NCI-H2029 (cell line): ENCODE results near the gene TRAM2.

Experiments
- DNase-seq: peaks from one replicate; lab custom pipeline; 2025; lab: John Stamatoyannopoulos, UW

TRAM2 gene

GRCh38 chr6:52507557-52508260 lies 69.2 kb downstream of the TRAM2 start:
- no peak for DNase-seq

DNA sequence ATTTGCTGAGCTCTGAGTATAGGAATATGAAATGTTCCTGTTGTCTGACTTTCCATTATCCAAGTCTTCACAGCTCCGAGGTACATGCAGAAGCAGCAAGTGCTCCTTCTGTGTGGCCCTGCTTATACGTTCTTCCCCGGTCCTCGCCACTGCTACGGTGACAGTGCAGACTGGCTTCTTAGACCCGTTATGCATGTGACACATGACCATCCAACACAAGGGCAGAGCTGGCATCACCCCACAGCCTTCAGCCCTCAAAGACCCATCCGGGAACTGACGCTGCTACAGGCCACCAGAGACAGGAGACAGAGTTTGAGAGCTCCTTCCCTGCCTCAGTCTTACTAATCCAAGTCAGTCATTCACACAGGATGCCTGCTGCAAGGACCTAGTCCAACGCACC lies 70.4 kb downstream of the TRAM2 start:
- no peak for DNase-seq

DNA sequence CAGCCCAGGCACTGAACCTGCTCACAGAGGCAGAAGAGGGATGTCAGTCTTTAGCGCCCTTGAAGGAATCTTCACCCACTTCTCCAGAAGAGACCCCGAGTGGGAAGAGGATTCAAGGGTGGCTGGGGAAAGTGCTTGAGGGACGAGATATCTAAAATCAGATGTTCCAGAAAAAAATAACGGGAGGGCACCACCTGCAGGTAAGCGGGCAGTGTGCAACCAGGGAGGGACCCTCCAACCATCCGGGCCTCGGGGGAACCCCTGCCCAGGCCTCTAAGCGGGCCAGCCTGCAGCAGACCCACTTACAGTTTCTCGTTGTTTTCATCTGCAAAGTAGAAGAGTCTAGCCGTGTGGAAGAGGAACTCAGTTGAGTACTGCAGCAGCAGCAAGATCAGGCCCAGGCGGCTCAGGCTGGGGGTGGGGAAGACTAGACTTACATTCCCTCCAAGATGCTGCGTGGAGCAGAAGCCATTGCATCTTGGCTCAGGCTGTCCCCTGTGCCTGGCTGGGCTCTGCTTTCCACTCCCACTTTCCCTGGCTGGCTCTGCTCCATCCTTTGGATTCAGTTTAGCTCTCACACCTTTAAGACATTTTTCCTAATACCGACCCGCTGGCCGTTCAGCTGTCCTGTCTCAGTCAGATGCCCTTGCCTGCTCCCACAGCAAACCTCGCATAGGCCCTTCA lies 71.0 kb downstream of the TRAM2 start:
- no peak for DNase-seq

- no peak for DNase-seq
Measured at GRCh38 chr6:52504782-52505136, 72.1 kb downstream of the TRAM2 start.

DNA sequence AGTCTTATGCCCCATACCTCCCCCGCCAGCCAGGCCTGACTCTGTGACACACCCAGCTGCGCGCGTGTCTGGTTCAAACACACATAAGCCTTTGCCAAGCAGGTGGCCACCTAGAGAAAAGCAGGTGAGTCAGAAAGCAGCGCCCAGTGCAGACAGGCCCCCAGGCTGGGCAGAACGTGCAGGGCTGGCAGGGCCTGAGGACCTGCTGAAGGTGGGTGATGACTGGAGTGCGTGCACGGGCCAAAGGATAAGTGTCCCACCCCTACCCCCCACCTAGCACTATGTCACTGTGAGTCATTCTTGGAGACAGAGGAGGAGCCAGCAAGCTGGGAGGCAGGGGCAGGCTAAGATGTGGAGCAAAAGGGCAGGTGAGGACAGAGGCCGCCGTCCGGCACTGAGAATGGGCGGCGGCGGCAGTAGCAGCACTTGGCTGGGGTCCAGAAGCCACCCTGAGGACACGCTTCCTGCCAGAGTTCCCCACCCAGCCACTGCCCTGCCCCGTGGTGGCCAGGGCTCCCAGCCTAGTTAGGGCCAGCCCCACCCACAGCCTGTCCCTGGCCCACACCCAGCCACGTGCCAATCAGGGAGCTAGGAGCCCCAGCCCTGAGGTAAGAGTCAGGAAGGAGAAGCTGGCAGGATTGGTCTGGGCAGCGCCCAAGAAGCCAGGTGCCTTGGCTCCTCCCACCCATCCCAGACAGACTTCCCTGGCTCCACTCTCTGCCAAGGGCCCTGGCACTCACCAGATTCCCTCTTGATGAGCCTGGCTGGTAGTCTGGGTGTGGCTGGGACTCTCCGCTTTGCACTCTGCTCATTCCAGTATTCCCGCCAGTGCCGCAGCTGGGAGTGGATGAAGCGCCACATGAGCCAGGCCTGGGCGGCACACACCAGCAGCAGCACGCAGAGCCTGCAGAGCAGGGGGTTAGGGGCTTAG lies 72.7 kb downstream of the TRAM2 start:
- peak; percentile 96 for DNase-seq

DNA sequence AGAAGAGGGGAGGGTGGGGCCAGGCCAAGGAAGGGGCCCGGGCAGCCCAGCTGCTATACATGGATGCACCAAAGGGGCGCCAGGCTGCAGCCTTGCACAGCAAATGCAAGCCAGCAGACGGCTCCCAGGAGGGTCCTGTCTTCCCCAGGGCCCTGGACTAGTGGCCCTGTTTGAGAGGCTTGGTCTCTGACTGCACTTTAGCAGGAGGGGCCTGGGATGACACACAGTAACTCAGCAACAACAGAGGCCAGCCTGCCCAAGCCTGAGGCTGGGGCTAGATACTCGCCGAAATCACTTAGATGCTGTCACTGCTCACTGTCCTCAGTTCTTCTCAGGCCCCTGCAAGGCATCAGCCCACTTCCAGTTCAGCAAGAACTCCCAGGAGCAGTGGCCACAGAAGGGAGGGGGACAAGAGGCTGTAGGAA lies 73.5 kb downstream of the TRAM2 start:
- no peak for DNase-seq

DNA sequence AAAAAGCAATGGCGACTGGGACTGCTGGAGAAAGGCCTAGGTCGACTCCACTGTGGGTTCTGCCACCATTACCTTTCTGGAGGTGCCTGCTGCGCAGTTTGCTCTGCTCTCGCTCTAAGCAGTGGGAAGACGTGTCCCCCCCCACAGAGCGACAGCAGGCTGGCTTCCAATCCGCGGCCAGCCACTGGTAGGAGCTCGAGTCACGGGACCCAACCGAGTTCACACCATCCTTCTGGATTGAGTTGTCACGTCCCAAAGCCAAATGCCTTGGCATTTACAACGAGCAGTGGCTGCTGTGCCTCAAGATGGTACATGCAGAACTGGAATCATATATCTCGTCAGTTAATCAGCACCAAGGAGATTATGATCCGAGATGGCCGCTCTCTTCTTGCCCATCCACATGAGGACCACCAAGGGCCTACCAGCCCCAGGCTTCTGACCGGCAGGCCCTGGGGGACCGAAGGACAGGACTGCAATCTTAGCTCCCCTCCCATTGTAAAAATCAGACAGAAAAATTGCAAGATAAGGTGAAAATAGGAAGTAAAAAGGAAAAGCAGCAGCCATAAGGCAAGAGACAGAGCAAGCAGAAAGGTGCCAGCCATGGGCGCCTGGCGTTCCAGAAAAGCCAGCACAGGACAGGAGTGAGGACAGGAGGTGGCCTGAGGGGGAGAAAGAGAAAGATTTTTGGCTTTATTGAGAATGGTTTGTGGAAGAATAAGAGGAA lies 74.4 kb downstream of the TRAM2 start:
- DNase-seq, result no peak

DNA sequence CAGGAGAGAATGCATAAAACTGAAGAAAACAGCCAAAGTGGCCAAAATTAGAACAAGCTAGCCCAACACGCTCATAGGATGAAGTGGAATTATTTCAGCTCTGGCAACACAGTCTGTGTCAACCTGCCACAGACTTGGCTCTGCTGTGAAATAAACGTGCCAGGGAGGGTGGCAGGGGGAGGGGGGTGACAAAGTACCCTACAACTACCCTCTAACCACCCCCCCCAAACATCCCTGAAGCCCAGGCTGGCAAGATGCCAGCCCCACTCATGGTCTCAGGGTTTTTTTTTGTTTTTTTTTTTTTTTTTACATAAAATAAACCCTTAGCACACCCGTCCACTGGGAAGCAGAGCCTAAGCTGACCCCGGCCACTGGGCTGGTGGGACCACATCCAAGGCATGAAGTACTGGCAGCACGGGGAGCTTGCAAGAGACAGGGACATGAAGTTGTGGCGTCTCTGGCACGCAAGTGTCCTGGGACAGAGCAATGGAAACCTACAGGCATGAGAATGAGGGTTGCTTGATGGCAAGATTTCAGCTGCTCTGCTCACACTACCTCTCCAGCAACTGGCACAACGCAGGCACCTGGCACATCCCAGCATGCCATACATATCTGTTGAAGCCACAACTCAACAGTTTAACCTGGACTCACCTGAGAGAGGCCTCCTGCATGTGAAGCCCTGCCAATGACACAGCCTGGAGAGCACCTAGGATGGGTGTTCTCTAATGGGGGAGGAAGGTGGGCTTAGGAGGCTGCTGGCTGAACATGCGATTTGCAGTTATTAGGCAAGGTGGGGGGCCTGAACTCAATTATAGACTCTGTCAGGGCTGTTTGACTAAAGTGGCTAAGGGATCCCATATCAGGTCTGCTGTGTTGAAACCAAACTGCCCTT lies 76.4 kb downstream of the TRAM2 start:
- DNase-seq, result no peak

- DNase-seq, result no peak
Measured at GRCh38 chr6:52499681-52500236, 77.1 kb downstream of the TRAM2 start.

GRCh38 chr6:52499026-52499425 lies 77.8 kb downstream of the TRAM2 start:
- no peak for DNase-seq

DNA sequence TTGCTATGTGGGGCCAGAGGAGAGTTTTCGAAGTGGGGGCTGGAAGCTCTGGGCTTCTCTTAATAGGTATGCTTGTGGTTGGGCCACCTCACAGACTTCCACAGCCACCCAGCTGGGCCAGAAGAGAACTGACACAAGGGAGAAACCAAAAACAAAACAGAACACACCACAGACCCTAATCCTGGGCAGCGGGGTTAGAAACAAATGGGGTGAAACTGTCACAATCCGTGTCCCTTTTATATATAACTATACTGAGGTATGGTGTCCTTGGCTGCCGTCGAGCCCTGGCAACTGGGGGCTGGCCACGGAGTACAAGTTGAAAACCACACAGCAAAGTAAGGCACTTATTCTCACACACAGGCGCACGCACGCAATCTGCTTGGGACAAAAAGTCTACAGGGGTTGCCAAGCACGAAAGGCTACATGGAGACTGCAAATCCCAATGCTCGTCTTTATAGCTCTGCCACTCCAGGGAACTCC lies 78.3 kb downstream of the TRAM2 start:
- no peak for DNase-seq

DNA sequence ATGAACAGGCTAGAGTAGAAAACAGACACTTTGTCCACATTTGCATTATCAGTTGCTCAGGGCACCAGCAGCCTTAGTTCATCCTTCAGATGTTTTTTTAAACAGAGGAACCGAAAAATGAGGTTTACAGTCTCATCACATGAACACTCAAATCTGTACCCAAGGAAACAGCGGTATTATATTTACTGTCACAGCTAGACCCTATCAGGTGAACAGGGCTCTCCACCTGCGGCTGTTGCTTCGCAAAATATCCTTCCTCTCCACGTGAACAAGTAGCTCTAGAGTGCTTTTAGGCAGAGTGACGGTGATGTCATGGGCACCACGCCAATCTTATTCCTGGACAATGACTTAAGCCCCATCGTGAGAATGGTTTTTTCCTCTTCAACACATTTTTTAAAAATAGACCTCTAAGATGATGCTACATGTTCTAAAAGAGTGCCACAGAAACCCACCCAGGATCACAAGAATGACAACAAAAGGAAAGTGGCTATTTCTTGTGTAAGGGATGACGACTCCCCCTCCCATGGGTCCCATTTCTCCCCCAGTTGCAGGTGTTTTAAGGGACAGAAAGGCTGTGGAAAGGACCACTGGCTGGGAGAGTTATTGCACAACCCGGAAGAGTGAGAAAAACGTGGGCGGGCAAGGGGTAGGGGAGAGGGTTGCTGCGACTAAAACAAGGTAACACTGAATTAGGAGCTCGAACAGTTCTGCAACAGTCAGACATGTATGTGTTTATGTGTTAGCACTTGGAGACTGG lies 79.0 kb downstream of the TRAM2 start:
- DNase-seq, result peak; percentile 91

- DNase-seq, result no peak
Measured at GRCh38 chr6:52496631-52497030, 80.2 kb downstream of the TRAM2 start.

DNA sequence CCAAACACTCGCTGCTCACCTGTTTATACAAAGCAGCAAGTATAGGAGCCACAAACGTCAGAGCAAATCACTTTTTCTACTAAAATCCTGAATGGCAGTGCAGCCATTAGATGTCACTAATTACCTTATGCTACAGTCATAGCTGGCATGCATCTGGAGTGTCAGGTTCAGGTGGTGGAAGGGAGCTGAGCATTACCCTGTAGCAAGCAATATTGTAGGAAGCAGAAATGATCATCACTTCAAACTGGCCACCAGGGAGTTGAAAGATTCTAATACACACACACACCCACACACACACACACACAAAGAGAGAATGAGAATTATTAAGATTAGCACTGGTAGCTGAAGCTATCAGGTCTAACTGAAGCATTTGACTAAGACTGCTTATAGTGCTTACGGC lies 80.9 kb downstream of the TRAM2 start:
- no peak for DNase-seq

DNA sequence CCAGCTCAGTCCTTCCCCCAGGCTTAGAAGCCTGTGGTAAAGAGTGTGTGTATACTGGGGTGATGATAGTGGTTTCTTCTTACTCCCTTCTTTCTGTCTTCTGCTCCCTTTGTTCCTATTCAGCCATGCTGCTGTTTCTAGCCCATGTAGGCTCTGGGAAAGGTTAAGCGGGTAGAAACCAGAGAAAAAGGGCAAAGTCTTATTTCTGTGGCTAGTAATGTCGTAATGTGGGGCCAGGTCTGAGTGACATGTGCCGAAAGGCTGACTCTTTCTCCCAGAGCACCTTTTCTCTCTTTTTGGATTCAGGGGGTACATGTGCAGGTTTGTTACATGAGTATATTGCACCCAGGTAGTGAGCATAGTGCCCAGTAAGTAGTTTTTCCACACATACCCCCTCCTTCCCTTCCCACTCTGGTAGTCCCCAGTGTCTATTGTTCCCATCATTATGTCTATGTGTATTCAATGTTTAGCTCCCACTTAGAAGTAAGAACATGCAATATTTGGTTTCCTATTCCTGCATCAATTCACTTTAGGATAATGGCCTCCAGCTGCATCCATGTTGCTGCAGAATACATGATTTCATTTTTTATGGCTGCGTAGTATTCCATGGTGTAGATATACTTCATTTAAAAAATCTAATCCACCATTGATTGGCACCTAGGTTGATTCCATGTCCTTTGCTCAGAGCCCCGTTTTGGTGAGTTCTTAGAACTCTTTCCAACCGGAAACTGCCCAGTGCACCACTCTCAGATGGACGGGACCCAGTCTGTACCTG lies 82.4 kb downstream of the TRAM2 start:
- no peak for DNase-seq

DNA sequence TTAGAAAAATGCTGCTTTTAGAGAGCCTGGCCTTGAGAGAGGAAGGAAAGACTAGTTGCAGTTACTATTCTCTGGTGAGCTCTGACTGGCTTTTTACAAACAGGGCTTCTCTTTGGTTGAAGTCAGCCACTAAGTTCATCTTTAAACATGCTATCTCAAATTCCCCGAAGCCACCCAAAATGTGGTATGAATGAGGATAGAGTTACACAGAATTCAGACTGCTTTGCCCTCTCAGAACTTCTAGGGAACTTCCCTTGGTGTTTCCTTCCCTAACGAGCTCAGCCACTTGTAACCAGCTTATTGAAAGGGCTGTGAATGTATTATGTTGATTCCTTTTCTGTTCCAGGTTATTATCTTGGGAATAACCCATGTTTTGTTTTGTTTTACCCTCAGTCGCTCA lies 83.2 kb downstream of the TRAM2 start:
- no peak for DNase-seq

GRCh38 chr6:52491203-52492069 lies 85.4 kb downstream of the TRAM2 start:
- no peak for DNase-seq

- DNase-seq, result no peak
Measured at GRCh38 chr6:52489881-52490280, 87.0 kb downstream of the TRAM2 start.
